Pons (tissue), 1 donor: ENCODE results near the gene DENND1B.
"Not testable (repeated sequence)": the region's sequence is repeated elsewhere in the genome, so short reads cannot be mapped to it uniquely, and the experiment has no call there.

ENCODE experiments used
- DNase-seq: peaks from one replicate; pipeline ENCODE4 v3.0.0-alpha.2; 2016; ENCODE audit warnings: low spot score

DENND1B gene

DNA sequence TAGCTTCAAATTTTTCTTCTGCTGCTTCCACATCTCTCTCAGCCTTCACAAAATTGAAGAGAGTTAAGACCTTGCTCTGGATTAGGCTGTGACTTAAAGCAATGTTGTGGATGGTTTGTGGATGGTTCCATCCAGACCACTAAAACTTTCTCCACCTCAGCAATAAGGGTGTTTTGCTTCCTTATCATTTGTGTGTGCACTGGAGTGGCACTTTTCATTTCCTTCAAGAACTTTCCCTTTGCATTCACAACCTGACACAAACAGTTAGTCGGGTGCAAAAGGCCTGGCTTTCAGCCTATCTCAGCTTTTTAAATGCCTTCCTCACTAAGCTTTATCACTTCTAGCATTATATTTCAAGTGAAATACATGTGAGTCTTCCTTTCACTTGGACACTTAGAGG is 30.3 kb downstream of the DENND1B start:
- no peak for DNase-seq

DNA sequence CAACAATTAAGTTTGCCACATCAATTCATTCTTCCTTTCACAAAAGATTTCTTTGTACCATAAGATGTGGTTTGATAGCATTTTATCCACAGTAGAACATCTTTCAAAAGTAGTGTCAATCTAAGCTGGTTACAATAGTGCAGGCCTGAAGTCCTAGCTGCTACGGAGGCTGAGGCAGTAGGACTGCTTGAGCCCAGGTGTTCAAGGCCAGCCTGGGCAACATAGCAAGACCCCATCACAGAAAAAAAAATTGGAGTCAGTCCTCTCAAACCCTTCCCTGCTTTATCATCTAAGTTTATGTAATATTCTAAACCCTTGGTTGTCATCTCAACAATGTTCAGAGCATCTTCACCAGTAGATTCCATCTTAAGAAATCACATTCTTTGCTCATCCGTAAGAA is 31.7 kb downstream of the DENND1B start:
- no peak for DNase-seq

DNA sequence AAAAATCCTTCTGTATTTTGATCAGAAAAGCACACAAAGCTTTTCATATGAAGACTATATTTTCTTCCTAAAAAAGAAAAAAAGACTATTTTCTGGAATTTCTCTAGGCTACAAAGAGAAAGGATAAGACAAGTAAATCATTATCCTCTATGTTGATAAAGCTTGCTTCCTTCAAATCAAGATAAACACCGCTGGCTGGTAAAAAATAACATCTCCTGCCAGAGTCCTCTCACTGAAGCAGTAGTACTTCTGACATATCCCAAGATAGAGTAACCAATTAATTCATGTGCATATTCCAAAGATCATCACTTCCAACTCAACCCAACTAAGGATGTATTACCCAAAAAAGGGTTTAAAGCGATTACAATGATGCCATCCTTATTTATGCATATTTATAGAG is 34.3 kb downstream of the DENND1B start:
- no peak for DNase-seq

DNA sequence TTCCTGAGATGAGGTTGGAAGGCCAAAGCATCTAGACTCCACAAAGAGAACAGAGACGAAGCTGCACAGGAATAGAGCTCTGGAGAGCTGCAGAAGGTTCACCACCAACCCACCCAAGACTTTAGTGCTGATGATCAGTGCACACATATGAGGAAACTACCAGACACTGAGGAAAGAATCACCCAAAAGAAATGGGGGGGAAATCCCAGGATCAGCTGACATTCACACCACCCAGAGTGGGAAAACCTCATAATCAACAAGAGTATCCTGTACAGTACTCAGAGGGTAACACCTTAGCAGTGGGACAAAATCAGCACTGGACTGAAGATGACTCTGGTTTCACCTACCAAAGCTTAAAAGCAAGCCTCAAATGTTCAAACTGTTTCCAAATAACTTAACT is 36.4 kb downstream of the DENND1B start:
- DNase-seq, result no peak

DNA sequence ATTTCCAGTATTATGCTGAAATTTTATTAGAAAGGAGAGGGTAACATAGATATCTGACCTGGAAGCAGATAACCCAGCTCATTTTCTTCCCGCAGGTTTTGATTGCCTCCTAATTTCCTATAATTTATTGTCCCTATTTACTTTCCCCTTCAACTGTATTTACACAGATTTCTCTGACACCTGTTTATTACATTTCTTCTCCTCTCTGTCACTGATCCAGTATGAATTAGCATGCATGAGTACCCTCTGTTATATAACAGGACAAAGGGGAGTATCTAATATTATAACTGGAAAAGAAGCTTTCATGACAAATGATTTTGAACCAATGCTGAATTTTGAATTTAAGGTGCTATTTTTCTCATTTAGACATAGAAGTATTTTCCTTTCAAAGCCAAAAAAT is 37.4 kb downstream of the DENND1B start:
- no peak for DNase-seq

DNA sequence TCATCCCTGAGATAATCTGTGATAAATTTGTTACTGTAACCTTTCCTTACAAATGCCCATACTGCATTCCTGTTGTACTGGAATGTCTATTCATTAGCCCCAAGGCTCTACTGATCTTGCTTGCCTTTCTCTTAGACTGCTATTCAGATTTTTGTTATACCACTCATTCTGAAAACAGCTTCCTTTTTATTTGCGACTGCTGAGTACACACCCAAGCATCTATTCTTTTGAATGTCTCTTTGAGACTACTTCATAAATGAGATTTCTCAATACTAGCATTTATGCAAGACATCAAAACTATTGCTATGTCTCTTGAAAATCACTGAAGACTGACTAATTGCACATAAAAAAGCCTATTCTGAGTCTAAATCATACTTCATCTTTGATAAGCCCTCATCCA is 38.6 kb downstream of the DENND1B start:
- DNase-seq, result no peak

DNA sequence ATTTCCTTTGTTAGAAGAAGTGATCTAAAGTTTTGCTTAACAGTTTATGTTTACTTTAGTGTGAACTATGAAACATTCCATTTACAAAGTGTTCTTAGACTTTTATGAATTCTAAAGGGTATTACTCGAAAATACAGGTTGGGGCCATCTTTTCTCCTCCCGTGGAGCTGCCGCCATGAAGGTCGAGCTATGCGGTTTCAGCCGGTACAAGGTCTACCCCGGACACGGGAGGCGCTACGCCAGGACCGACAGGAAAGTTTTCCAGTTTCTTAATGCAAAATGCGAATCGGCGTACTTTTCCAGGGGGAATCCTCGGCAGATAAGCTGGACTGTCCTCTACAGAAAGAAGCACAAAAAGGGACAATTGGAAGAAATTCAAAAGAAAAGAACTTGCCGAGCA is 39.8 kb downstream of the DENND1B start:
- no peak for DNase-seq

DNA sequence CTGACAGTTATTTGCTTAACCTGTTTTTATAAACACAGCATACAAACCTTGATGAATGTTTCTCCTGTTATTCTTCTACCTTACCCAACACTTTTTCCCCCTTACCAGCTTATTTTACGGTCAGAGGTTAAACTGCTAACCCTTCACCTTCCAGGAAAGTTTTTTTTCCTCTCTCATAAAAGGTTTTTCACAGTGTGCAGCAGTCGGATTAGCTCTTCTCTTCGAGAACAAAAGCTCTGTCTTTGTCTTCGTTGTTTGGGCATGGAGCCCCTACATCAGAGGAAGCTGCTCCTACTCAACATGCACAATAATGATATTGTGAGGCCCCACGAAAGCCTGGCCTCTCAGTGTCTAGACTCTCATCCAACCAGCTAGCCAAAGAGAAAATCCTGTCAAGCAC is 42.0 kb downstream of the DENND1B start:
- peak; percentile 71 for DNase-seq

DNA sequence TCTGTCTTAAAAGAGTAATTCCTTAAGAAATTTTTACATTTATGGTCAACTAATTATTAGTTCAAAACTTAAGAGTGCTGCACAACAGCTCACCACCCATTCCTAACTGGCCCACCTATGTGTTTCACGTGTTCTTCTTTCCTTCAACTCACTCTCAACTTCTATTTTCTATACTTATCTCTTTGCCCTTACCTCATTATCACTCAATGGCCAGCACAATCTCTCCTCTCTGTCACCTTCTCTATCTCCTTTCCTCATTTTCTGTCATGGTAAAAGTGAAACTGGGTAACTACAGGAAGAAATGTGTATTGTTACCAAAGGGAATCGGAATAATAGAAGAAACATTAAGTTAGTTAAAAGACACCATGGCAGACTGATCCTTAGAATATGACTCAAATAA is 43.1 kb downstream of the DENND1B start:
- DNase-seq, result no peak

DNA sequence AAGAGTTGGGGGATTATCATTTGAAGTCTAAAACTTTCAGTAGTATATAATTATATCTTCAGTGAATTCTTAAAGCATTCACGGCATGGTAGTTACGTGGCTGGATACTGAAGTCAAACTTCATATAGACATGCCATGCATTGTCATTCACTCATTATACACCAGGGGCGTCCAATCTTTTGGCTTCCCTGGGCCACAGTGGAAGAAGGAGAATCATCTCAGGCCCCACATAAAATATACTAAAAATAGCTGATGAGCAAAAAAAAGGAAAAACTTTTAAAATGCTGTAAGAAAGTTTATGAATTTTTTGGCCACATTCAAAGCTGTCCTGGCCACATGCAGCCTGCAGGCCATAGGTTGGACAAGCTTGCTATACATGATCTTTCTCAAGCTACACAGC is 43.8 kb downstream of the DENND1B start:
- no peak for DNase-seq

DNA sequence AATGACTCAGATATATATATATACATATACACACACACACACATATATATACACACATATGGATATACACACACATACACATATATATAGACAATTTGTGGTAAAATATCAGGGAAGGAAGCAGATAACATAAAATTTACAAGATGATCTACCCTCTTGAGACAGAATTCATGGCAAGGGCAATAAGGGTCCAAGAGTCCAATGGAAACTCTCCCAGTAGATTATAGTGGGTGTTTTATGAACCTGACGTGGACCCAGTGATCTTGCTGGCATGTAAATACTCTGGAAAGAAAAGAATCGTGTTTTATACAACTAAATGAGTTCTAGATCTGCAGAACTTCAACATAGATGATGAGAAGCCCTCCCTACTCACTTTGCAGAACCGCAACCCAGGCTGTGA is 49.3 kb downstream of the DENND1B start:
- DNase-seq, result no peak

DNA sequence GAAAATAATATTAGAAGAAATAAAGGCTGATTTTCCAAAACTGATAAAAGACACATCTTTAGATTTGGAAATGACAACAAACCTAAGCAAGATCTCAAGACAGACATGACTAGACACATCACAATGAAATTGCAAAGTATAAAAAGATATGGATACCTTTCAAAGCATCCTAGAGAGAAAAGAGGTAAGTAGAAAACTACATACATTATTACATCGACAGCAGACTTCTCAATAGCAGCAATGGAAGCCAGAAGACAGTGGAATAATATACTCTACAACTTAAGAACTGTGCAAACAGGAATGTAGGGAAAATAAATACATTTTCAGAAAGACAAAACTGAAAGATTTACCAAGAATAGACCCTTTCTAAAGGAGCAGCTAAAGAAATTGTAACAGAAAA is 50.2 kb downstream of the DENND1B start:
- DNase-seq, result no peak

DNA sequence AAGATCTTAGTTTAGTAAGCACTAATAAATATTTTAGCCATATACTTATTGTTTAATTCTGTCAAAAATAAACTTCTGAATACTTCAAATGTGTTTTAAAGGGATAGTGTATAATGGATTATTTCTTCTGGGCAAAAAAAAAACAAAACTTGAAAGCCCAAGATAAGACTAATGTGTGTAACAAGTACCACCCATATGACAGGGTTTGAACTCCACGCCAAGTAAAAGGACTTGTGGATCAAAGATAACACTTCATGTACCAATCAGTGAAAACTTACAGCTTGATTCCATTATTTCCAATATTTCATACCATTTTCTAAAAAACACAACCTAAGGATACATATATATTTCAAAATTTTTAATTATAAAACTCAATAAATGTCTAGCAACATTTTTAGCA is 59.5 kb downstream of the DENND1B start:
- no peak for DNase-seq

DNA sequence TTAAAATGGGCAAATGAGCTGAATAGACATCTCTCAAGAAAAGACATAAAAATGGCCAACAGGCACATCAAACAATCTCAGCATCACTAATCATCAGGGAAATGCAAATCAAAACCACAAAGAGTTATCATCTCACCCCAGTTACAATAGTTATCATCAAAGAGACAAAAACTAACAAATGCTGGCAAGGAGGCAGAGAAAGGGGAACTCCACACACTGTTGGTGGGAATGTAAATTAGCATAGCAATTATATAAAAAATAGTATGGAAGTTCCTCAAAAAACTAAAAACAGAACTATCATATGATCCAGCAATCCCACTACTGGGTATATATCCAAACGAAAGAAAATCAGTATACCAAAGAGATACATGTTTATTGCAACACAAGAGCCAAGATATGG is 68.7 kb downstream of the DENND1B start:
- DNase-seq, result no peak

DNA sequence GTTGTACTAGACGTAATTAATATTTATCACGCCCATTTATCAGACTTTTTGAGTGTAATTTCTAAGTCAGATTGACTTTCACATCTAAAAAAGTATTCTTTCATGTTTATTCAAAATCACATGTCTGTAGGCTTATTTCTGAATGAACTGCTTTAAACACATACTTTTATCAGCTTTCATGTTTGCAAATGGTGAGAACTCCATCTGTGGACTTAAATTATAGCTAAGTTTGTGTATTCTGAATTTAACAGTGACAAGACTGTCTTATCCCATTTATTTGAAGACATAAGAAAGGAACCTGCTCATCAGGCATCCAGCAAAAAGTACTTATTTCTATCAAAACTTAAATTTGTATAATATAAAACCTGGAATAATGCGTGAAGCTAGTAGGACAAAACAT is 69.3 kb downstream of the DENND1B start:
- no peak for DNase-seq

DNA sequence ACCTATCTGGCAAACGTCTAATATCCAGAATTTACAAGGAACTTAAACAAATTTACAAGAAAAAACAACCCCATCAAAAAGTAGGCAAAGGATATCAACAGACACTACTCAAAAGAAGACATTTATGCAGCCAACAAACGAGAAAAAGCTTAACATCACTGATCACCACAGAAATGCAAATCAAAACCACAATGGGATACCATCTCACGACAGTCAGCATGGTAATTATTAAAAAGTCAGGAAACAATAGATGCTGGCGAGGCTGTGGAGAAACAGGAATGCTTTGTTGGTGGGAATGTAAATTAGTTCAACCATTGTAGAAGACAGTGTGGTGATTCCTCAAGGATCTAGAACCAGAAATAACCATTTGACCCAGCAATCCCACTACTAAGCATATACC is 74.6 kb downstream of the DENND1B start:
- DNase-seq, result not testable (repeated sequence)

DNA sequence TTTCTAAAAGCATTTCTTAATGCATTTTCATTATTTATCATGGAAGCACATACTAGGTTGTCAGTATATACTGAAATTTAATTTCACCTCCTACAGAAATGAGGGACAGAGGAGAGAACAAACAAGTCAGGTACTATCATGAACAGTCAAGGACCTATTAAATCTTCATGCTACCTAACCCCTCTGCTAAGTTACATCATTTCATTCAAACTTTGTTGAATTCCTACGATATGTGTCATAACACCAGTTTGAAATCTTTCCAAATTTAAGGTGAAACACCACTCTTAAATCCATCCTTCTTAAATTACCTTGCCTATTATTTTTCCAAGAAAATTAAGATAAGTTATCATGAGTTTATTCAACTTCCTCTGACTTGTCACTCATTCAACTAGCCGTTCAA is 78.9 kb downstream of the DENND1B start:
- DNase-seq, result no peak

DNA sequence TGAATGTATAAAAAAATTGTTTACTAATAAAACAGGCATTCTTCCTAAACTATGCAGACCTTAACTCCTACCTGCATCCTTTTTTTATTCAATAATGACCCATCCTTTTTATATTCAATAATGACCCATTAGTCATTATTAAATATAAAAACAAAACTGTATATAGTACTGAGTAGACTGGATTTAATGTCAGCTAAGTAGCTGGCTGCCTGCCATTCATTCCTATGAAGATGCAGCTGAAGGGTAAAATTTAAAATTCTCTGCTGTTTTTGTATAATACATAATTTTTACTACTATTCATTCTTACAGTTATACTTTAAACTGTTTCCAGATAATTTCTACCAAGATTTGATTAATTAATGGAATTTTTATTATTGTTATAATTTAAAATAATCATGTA is 79.3 kb downstream of the DENND1B start:
- no peak for DNase-seq

DNA sequence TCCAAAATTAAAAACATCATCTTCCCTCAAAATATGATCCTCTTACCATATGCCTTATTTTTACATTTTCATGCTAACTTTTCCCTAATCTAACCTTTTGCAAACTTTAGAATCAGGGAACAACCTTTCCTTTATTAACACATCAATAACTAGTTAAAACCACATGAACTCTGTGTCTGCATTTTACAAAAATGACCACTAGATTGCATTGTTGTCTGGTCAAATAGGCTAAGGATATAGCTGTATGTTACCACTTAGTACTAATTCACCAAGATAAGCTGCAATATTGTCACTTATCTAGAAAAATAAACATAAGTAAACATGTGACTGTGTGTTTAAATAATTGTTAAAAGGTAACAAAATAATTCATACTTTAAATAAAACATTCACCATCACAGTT is 82.3 kb downstream of the DENND1B start:
- peak; percentile 14 for DNase-seq

DNA sequence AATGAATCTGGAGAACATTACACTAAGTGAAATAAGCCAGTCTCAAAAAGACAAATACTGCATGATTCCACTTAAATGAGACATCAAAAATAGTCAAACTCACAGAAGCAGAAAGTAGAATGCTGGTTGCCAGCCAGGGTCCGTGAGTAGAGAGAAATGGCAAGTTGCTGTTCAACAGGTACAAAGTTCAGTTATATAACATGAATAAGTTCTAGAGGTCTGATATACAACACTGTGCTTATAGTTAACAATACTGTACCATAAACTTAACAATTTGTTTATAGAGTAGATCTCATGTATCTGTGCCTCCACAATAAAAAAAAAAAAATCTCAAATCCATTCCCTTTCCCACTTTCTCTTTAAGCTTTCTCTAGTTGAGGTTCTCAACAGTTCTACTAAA is 83.5 kb downstream of the DENND1B start:
- no peak for DNase-seq

DNA sequence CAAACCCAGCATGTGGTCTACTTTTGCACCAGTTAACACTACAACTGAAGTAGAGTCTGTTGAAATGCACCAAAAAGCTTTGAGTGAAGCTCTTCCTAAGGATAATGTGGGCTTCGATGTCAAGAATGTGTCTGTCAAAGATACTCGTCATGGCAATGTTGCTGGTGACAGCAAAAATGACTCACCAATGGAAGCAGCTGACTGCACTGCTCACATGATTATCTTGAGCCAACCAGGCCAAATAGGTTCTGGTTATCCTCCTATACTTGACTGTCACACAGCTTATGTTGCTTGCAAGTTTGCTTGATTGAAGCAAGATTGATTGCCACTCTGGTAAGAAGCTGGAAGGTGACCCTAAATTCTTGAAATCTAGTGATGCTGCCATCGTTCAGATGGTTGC is 85.2 kb downstream of the DENND1B start:
- no peak for DNase-seq

DNA sequence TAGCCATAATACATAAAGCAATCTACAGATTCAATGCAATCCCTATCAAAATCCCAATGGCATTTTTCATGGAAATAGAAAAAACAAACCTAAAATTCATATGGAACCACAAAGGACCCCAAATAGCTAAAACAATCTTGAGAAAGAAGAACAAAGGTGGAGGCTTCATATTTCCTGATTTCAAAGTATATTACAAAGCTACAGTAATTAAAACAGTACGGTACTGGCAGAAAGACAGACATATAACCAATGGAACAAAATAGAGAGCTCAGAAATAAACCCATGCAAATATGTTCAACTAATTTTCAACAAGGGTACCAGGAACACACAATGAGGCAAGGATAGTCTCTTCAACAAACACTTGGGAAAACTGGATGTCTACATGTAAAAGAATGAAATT is 87.0 kb downstream of the DENND1B start:
- DNase-seq, result no peak

DNA sequence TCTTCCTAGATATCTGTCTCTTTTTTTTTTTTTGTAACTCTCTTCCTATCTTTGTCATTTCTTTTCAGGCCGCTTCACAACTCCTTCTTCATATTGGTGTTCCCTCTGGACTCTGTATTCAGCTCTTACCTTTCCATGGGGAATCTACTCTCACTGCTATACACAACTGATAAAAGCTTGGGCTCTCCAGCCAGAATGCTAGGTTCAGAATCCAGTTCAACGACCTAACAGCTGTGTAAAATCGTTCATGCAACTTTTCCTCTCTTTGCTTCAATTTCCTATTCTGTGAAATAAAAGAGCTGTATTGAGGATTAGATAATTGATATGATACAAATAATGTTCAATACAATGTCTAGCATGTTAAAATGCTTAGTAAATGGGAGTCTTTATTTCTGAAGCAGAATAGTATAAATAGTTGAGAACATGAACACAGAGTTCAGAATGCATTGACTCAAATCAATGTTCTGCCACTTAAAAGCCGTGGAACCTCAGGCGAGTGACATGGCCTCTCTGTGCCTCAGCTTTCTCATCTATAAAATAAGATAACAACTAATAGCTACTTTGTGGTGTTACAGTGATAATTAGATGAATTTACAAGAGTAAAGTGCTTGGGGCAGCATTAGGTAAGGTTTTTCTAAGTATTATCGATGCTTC is 88.5 kb downstream of the DENND1B start:
- DNase-seq, result no peak

DNA sequence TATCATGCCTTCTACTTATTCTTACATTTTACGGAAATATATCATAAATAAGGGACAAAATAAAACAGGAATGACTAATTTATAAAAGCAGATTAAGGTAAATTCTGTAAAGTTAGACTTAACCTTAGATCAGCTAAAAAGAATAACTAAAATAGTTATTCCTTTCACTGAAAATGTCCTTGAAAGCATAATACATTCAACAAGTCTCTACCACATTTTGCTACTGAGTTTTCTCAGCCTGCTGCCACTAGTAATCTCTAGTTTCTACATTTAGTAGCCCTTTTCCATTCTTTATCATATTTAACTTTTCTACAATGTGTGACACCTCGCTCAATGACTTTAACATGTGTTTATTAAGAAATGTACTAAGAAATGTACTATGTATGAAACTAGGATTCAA is 89.0 kb downstream of the DENND1B start:
- DNase-seq, result no peak

DNA sequence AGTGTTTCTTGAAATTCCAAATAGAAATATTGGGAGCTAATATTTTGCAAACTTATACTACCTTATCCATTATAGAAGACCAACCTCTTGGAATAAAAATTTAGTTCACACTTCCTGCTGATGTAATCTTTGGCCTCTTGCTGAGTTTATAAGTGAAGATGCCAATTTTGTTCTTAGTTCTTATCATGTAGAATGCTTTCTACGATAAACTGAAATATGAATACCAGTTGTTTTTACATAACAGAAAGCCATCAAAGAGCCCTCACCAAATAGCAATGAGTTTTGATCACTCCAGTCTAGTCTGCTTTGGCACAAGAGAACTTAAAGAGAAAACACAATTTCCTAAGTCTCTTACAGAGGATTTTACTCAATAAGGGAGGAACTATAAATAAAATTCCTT is 89.5 kb downstream of the DENND1B start:
- no peak for DNase-seq
